Neural cell (in vitro differentiated cells): ENCODE data around the gene TAF8. TPM values are rescaled to one million over a fixed set of nuclear protein-coding genes. Genes with fewer than 3 reads are reported as not detected.

Experiments
- H2AFZ ChIP-seq: fragments of 200-600, 300-800 bp; sonication (generic), shearing (Covaris generic); 2 replicates; pipeline ENCODE4 v1.6.0; 2014; ENCODE audit warnings: low read depth, mild to moderate bottlenecking, antibody characterized with exemption, low read length, moderate library complexity
- H3F3A ChIP-seq: fragments of 200-600 bp; shearing (Covaris generic); 2 replicates; pipeline ENCODE4 v1.6.1; 2016; ENCODE audit warnings: mild to moderate bottlenecking, moderate library complexity, mixed read lengths, antibody characterized with exemption, low read length; ENCODE audit not compliant: insufficient read depth, poor library complexity, severe bottlenecking
- H3K27ac ChIP-seq: fragments of 200-600, 300-800 bp; sonication (generic), shearing (Covaris generic); 2 replicates; pipeline ENCODE4 v1.5.1; 2014; ENCODE audit warnings: mild to moderate bottlenecking, low read length, moderate library complexity
- H3K27me3 ChIP-seq: fragments of 300-800, 200-600 bp; sonication (generic), shearing (Covaris generic); 2 replicates; pipeline ENCODE4 v1.6.0; 2014; ENCODE audit warnings: mild to moderate bottlenecking, low read depth, low read length, moderate library complexity; ENCODE audit not compliant: insufficient read depth
- H3K36me3 ChIP-seq: fragments of 300-800, 200-600 bp; sonication (generic), shearing (Covaris generic); 2 replicates; pipeline ENCODE4 v1.5.1; 2014; ENCODE audit warnings: mild to moderate bottlenecking, antibody characterized with exemption, low read length, moderate library complexity; ENCODE audit not compliant: insufficient read depth
- H3K4me2 ChIP-seq: fragments of 300-800, 200-600 bp; sonication (generic), shearing (Covaris generic); 2 replicates; pipeline ENCODE4 v1.6.0; 2014; ENCODE audit warnings: mild to moderate bottlenecking, low read length
- H3K4me3 ChIP-seq: fragments of 300-800, 200-600 bp; sonication (generic), shearing (Covaris generic); 2 replicates; pipeline ENCODE4 v1.5.1; 2014; ENCODE audit warnings: mild to moderate bottlenecking, low read length, moderate library complexity
- H3K79me2 ChIP-seq: fragments of 200-600 bp; shearing (Covaris generic); replicated peaks from 2 replicates; pipeline ENCODE4 v1.6.0; 2014; ENCODE audit warnings: mild to moderate bottlenecking, low read length, moderate library complexity; ENCODE audit not compliant: insufficient read depth
- H3K9ac ChIP-seq: fragments of 300-800, 200-600 bp; sonication (generic), shearing (Covaris generic); 2 replicates; pipeline ENCODE4 v1.6.1; 2016; ENCODE audit warnings: mild to moderate bottlenecking, low read length, mixed read lengths
- H3K9me2 ChIP-seq: fragments of 200-600 bp; shearing (Covaris generic); 2 replicates; pipeline ENCODE4 v1.6.1; 2016; ENCODE audit warnings: mild to moderate bottlenecking, low read length, mixed read lengths; ENCODE audit not compliant: insufficient read depth
- H3K9me3 ChIP-seq: fragments of 200-600, 300-800 bp; sonication (generic), shearing (Covaris generic); 2 replicates; pipeline ENCODE4 v1.6.1; 2016; ENCODE audit warnings: mild to moderate bottlenecking, mixed run types, low read length, moderate library complexity, mixed read lengths
- H4K20me1 ChIP-seq: fragments of 200-600 bp; shearing (Covaris generic); 2 replicates; pipeline ENCODE4 v1.6.1; 2016; ENCODE audit warnings: mild to moderate bottlenecking, mixed run types; ENCODE audit not compliant: insufficient read depth
- CTCF ChIP-seq: fragments of 450-650 bp; IDR thresholded peaks from 2 replicates; pipeline ENCODE4 v1.5.1; 2014; ENCODE audit warnings: antibody characterized with exemption, mild to moderate bottlenecking, moderate library complexity; ENCODE audit not compliant: poor library complexity, severe bottlenecking
- EP300 ChIP-seq: fragments of 450-650 bp; conservative IDR thresholded peaks from 2 replicates; pipeline ENCODE4 v1.6.1; 2014; ENCODE audit warnings: antibody characterized with exemption, mild to moderate bottlenecking, moderate library complexity; ENCODE audit not compliant: poor library complexity, severe bottlenecking
- EZH2 ChIP-seq: fragments of 200-600, 300-800 bp; shearing (Covaris generic), sonication (generic); IDR thresholded peaks from 2 replicates; pipeline ENCODE4 v1.6.1; 2014; ENCODE audit warnings: antibody characterized with exemption, low read length, borderline replicate concordance, mild to moderate bottlenecking; ENCODE audit not compliant: insufficient read depth, poor library complexity, severe bottlenecking
- MXI1 ChIP-seq: fragments of 450-650 bp; conservative IDR thresholded peaks from 2 replicates; pipeline ENCODE4 v1.6.1; 2014; ENCODE audit warnings: antibody characterized with exemption, mild to moderate bottlenecking; ENCODE audit not compliant: poor library complexity, severe bottlenecking
- POLR2AphosphoS5 ChIP-seq: IDR thresholded peaks from 2 replicates; pipeline ENCODE4 v1.6.1; 2012
- RAD21 ChIP-seq: fragments of 450-650 bp; conservative IDR thresholded peaks from 2 replicates; pipeline ENCODE4 v1.6.1; 2014; ENCODE audit warnings: antibody characterized with exemption, mild to moderate bottlenecking, moderate library complexity
- REST ChIP-seq: IDR thresholded peaks from 2 replicates; pipeline ENCODE4 v1.6.1; 2012; ENCODE audit warnings: borderline replicate concordance
- SMC3 ChIP-seq: fragments of 450-650 bp; conservative IDR thresholded peaks from 2 replicates; pipeline ENCODE4 v1.6.1; 2014; ENCODE audit warnings: antibody characterized with exemption, mild to moderate bottlenecking, moderate library complexity; ENCODE audit not compliant: poor library complexity
- TAF1 ChIP-seq: IDR thresholded peaks from 2 replicates; pipeline ENCODE4 v1.6.1; 2012; ENCODE audit warnings: low read depth
- polyA plus RNA-seq: library from polyadenylated mRNA; depleted of rRNA; stranded (reverse); fragments of >200 nt; gene quantifications from 2 replicates; pipeline ENCODE4 v1.2.3, GENCODE V29; 2014

Gene TAF8
- polyA plus RNA-seq, 1 donor from 2014 or later: 5.1 TPM

- H3K79me2 ChIP-seq: no peaks in the 10 kb centered on the region
- H3K27ac ChIP-seq: no peak overlapping the region
- no peaks in the 10 kb centered on the region for H3F3A ChIP-seq
- no peak for TF ChIP-seq REST
- no peak for TF ChIP-seq SMC3
- TF ChIP-seq RAD21: no peak
- no peak for TF ChIP-seq CTCF
- no peak for TF ChIP-seq TAF1
- no peak for TF ChIP-seq MXI1
- TF ChIP-seq POLR2AphosphoS5: no peak
- TF ChIP-seq EP300: no peak
- no peak for TF ChIP-seq EZH2
- H2AFZ ChIP-seq: no peak overlapping the region
- H3K27me3 ChIP-seq: no peaks in the 10 kb centered on the region
- H3K4me3 ChIP-seq: no peak overlapping the region
- no peaks in the 10 kb centered on the region for H3K9me3 ChIP-seq
- no peaks in the 10 kb centered on the region for H3K9me2 ChIP-seq
- no peak overlapping the region for H3K9ac ChIP-seq
- H4K20me1 ChIP-seq: no peaks in the 10 kb centered on the region
- no peaks in the 10 kb centered on the region for H3K36me3 ChIP-seq
- H3K4me2 ChIP-seq: no peak overlapping the region
Observed at GRCh38 chr6:42103216-42103615, 52.9 kb downstream of the TAF8 start.

- H4K20me1 ChIP-seq: no peaks in the 10 kb centered on the region
- H3K4me3 ChIP-seq: no peak overlapping the region
- no peak overlapping the region for H3K9ac ChIP-seq
- no peak overlapping the region for H3K27ac ChIP-seq
- no peaks in the 10 kb centered on the region for H3K36me3 ChIP-seq
- no peaks in the 10 kb centered on the region for H3K27me3 ChIP-seq
- H3K9me2 ChIP-seq: no peaks in the 10 kb centered on the region
- H3K79me2 ChIP-seq: no peaks in the 10 kb centered on the region
- no peak for TF ChIP-seq EP300
- TF ChIP-seq POLR2AphosphoS5: no peak
- no peak for TF ChIP-seq EZH2
- H3F3A ChIP-seq: no peaks in the 10 kb centered on the region
- no peak overlapping the region for H2AFZ ChIP-seq
- no peak overlapping the region for H3K4me2 ChIP-seq
- H3K9me3 ChIP-seq: no peaks in the 10 kb centered on the region
Observed at GRCh38 chr6:42103753-42104094, 53.4 kb downstream of the TAF8 start.

GRCh38 chr6:42104095-42104803 lies 53.9 kb downstream of the TAF8 start:
- Histone ChIP-seq H3K27me3 (no peaks in the 10 kb centered on the region), H4K20me1 (no peaks in the 10 kb centered on the region), H3K4me2 (no peak overlapping the region), H3K27ac (no peak overlapping the region), H3K9me2 (no peaks in the 10 kb centered on the region), H3K9ac (no peak overlapping the region), H3F3A (no peaks in the 10 kb centered on the region), H3K79me2 (no peaks in the 10 kb centered on the region), H2AFZ (no peak overlapping the region), H3K9me3 (no peaks in the 10 kb centered on the region), H3K4me3 (no peak overlapping the region), H3K36me3 (no peaks in the 10 kb centered on the region)
- no peak for TF ChIP-seq TAF1
- TF ChIP-seq MXI1: no peak
- TF ChIP-seq EP300: no peak
- no peak for TF ChIP-seq SMC3
- no peak for TF ChIP-seq EZH2
- no peak for TF ChIP-seq POLR2AphosphoS5
- no peak for TF ChIP-seq RAD21
- no peak for TF ChIP-seq CTCF
- no peak for TF ChIP-seq REST
